ENCODE results near the gene NKTR.
"Not testable (repeated sequence)": the region's sequence is repeated elsewhere in the genome, so short reads cannot be mapped to it uniquely, and the experiment has no call there.

Gene NKTR

DNA sequence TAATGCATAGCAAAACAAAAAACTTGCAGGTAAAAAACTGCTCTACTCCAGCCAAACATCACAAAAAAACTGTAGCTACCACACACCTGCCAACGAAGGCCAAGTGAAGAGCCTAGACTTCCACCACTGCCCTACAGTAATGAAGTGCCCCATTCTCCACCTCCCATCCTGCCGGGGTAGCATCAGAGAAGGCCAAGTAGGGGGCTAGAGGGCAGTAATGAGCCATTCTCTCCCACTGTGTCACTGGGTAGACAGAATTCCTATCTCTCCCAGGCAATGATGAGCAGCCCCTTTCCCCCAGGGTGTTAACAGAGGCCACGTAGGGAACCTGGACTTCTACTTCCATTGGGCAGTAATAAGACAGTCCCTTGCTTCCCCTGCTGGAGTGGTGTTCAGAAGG lies 28.2 kb upstream of the NKTR start:
- no peak overlapping the region for H3K4me3 ChIP-seq (ENCODE audit: low read depth, low read length)
- TF ChIP-seq, protein P1, sequence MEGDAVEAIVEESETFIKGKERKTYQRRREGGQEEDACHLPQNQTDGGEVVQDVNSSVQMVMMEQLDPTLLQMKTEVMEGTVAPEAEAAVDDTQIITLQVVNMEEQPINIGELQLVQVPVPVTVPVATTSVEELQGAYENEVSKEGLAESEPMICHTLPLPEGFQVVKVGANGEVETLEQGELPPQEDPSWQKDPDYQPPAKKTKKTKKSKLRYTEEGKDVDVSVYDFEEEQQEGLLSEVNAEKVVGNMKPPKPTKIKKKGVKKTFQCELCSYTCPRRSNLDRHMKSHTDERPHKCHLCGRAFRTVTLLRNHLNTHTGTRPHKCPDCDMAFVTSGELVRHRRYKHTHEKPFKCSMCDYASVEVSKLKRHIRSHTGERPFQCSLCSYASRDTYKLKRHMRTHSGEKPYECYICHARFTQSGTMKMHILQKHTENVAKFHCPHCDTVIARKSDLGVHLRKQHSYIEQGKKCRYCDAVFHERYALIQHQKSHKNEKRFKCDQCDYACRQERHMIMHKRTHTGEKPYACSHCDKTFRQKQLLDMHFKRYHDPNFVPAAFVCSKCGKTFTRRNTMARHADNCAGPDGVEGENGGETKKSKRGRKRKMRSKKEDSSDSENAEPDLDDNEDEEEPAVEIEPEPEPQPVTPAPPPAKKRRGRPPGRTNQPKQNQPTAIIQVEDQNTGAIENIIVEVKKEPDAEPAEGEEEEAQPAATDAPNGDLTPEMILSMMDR (IDR thresholded peaks at IDR 0.05; ENCODE audit: low read depth, low read length, missing control alignments): peak; percentile 76
- no peak for DNase-seq (ENCODE audit: low read depth)

DNA sequence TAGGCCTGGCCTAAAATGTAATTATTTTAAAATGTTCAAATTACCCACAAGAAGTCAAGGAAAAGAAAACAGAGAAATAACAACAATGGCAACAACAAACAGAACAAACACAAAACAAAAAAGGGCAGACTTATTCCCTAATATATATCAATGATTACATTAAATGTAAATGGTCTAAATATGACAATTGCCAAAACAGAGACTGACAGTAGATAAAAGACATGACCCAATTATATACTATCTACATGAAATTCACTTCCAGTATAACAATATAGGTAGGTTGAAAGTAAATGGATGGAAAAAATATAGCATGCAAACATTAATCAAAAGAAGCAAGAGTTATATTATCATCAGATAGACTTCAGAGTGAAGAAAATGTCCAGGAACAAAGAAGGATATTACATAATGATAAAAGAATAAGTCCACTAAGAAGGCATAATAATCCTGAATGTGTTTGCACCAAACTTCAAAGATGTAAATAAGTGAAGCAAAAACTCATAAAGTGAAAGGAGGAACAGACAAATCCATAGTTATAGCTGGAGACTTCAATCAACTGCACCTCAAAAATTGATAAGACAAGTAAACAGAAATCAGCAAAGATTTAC lies 25.2 kb upstream of the NKTR start:
- DNase-seq (ENCODE audit: low read depth): no peak
- TF ChIP-seq, protein P1 (IDR thresholded peaks at IDR 0.05; ENCODE audit: low read depth, low read length, missing control alignments): no peak
- H3K4me3 ChIP-seq (ENCODE audit: low read depth, low read length): no peak overlapping the region

DNA sequence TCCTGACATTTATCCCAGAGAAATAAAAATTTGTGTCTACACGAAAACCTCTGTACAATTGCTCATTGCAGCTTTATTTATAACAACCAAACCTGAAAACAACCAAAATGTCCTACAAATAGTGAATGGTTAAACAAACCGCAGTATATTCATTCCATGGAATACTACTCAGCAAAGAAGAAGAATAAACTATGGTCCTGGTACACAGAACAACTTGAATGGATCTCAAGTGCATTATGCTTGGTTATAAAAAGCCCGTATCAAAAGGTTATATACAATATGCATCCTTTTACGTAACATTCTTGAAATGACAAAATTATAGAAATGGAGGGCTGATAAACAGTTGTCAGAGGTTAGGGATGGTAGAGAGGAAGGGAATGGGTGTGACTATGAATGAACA lies 22.4 kb upstream of the NKTR start:
- no peak for DNase-seq (ENCODE audit: low read depth)
- no peak overlapping the region for H3K4me3 ChIP-seq (ENCODE audit: low read depth, low read length)
- TF ChIP-seq, protein P1 (IDR thresholded peaks at IDR 0.05; ENCODE audit: low read depth, low read length, missing control alignments): no peak

DNA sequence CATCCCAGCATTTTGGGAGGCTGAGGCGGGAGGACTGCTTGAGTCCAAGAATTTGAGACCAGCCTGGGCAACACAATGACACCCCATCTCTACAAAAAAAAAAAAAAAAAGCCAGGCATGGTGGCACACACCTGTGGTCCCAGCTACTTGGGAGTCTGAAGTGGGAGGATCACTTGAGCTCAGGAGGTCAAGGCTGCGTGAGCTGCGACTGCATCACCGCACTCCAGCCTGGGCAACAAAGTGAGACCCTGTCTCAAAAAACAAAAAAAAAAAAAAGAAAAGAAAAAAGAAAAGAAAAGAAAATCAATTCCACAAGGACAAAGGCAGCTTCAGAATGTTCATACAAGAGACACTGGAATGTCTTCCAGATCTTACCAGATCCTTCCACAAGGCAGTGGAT lies 21.1 kb upstream of the NKTR start:
- not testable (repeated sequence) for H3K4me3 ChIP-seq (ENCODE audit: low read depth, low read length); DNase-seq (ENCODE audit: low read depth)

DNA sequence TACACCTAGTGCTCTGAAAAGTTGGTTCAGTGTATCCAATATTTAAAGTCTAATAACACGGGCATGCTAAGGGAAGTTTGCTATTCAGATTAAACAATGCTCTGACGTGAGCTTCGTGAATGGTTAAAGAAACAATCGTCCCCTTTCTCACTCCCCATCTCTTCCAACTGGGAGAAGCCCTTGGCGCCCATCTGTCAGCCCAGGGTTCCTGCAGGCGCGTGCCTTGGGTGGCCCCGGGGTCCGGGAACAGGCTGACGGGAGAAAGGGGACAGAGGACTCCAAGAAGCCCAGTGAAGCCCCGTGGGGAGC lies 19.1 kb upstream of the NKTR start:
- no peak for DNase-seq (ENCODE audit: low read depth)
- H3K4me3 ChIP-seq (ENCODE audit: low read depth, low read length): peak overlapping the region; percentile 78
- TF ChIP-seq, protein P1 (IDR thresholded peaks at IDR 0.05; ENCODE audit: low read depth, low read length, missing control alignments): no peak

DNA sequence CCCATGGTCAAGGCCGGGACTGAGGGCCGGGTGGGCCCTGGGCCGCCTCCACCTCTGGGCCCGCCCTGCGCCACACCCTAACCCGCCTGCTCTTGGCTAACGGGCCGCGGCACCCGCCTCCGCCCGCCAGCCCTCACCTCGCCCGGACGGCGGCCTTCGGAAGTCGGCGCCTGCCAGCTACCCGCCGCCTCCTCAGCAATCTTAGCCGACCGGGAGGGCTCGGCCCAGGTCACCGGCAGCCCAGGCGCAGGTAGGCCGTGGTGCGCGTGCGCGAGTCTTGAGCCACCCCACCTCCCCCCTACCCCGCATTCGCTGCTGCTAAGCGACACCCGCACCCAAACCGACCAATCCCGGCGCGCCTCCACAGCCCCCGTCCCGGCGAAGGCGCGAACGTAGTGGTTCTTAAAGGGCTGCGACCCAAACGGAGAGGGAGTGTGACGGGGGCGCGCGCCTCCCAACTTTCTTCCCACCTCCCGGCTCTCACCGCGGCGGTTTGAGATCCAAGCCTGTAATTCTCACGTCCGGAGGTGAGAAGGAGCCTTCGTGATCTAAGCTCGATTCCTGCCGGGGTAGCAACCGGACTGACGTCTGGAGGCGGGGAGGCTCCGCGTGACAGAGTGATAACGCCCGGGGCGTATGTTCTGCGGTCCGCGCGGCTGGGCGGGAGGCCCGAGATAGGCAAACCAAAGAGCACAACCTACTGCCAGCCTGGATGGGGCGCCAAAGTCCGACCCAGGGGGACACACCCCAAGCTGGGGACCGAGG lies 18.6 kb upstream of the NKTR start, which contains the start of gene SEC22C:
TSS of gene SEC22C (minus strand) at position 259 of the 765 bp plus-strand sequence. CDS start 12,921 bp downstream, outside the sequence.
- peak; percentile 82 for DNase-seq (ENCODE audit: low read depth)
- peak within 1 kb of the TSS; percentile 78 for H3K4me3 ChIP-seq (ENCODE audit: low read depth, low read length)
- TF ChIP-seq, protein P1 (IDR thresholded peaks at IDR 0.05; ENCODE audit: low read depth, low read length, missing control alignments): peak; percentile 32

DNA sequence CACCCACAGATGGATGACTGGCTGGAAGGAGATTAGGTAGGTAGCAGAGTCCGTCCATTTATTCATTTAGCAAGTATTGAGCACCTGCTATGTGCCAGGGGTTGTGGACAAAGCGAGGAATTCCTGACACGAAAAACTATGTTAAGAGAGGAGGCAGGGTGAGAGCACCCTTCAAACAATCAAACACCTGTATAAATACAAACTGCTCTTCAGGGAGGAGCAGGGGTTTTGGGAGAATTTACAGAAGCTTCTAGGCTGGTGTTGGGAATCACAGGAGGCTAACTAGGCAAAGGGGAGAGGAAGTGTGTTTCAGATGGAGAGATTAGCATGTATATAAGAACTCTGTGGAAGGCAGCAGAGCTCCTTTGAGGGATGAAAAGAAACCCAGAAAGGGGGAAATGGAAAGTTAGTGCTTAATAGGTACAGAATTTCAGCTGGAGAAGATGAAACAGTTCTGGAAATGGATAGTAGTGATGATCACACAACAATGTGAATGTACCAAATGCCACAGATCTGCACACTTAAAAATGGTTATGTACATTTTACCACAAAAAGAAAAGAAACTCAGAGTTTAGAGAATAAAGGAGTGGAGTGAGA lies 17.9 kb upstream of the NKTR start:
- TF ChIP-seq, protein P1 (IDR thresholded peaks at IDR 0.05; ENCODE audit: low read depth, low read length, missing control alignments): no peak
- no peak for DNase-seq (ENCODE audit: low read depth)

More for the DNA sequence above, 17.9 kb upstream of the NKTR start:
- peak overlapping the region; percentile 78 for H3K4me3 ChIP-seq (ENCODE audit: low read depth, low read length)
